Adrenal gland (tissue), 12 donors: ENCODE results near the gene RPP14. TPM values are rescaled to one million over a fixed set of nuclear protein-coding genes. Genes with fewer than 3 reads are reported as not detected.
A peak's percentile ranks its signal among the peaks of the same experiment; 100 is the strongest.

Source experiments
- DNase-seq, 7 donors: peaks; one replicate each; pipeline ENCODE4 v3.0.0-alpha.2; 2019 to 2020
- H3K27ac ChIP-seq, 5 donors: fragments of 200-600 bp; sonication (generic) in 4 of 5; 1 replicate in 3 of 5; 2 replicates in 2 of 5; pipeline versions ENCODE4 v1.5.1 to v1.8.0; 2016 to 2020; ENCODE audit warnings: mild to moderate bottlenecking in 1 of 5
- H3K27me3 ChIP-seq: fragments of 200-600 bp; 2 replicates; pipeline ENCODE4 v1.8.0; 2021
- H3K36me3 ChIP-seq, 2 donors: fragments of 200-600 bp; replicated peaks in 1 of 2; 1 replicate in 1 of 2; 2 replicates in 1 of 2; pipeline versions ENCODE4 v1.5.1 to v1.8.0; 2018 to 2022
- H3K4me1 ChIP-seq, 2 donors: fragments of 200-600 bp; replicated peaks in 1 of 2; 1 replicate in 1 of 2; 2 replicates in 1 of 2; pipeline versions ENCODE4 v1.5.1 to v1.8.0; 2018 to 2021
- H3K4me3 ChIP-seq, 4 donors: fragments of 200-600 bp; sonication (generic) in 3 of 4; one replicate each; pipeline ENCODE4 v1.5.1; 2016 to 2018
- H3K9me3 ChIP-seq, 3 donors: fragments of 200-600 bp; sonication (generic) in 1 of 3; replicated peaks in 1 of 3; 1 replicate in 2 of 3; 2 replicates in 1 of 3; pipeline versions ENCODE4 v1.5.1 to v1.8.0; 2016 to 2021
- CTCF ChIP-seq, 6 experiments: fragments of 450-650 bp in 4 of 6; fragments of 200-600 bp in 2 of 6; sonication (generic) in 1 of 6; IDR thresholded peaks; 1 replicate in 5 of 6; 2 replicates in 1 of 6; pipeline versions ENCODE4 v1.5.1 to v1.8.0; 2016 to 2021; ENCODE audit warnings: antibody characterized with exemption in 6 of 6, mild to moderate bottlenecking in 2 of 6, moderate library complexity in 1 of 6
- POLR2A ChIP-seq, 2 donors: fragments of 450-650 bp; IDR thresholded peaks; one replicate each; pipeline ENCODE4 v1.6.1; 2017; ENCODE audit warnings: antibody characterized with exemption in 2 of 2, mild to moderate bottlenecking in 2 of 2, moderate library complexity in 1 of 2
- WGBS, 4 donors: extraction: QIAGEN DNeasy Blood & Tissue Kit in 2 of 4; methylation state at CpG; one replicate each; pipeline versions ENCODE4 v1.1.5 to v1.1.7; 2013 to 2017; 5-methylcytosine and 5-hydroxymethylcytosine counted together
- intact Hi-C, 2 donors: fragments of 100-400 bp; cut with DNase I; formaldehyde crosslinking; loops; one replicate each; pipeline versions ENCODE4 v1.14.1 to v1.15.0; 2022 to 2023
- polyA plus RNA-seq, 3 donors: library from polyadenylated mRNA; stranded (reverse); fragments of 200-250 nt in 2 of 3; fragments of 350-450 nt in 1 of 3; fragmentation: Illumina TruSeq in 1 of 3; extraction: RNeasy Lipid Tissue Mini Kit (QIAGEN cat#74804) in 1 of 3; gene quantifications; one replicate each; pipeline ENCODE4 v1.2.3, GENCODE V29; 2013 to 2014
- total RNA-seq, 9 donors: library from RNA; depleted of rRNA in 4 of 9; stranded (reverse); fragments of >200 nt in 4 of 9; fragments of 120-200 nt in 1 of 9; fragmentation: NEBNext Ultra II Directional in 1 of 9; extraction: Animal tissue kit (Norgen Biotek cat#: 25700) in 1 of 9; gene quantifications; one replicate each; pipeline versions ENCODE4 v1.1.0 to v1.2.4, GENCODE V29; 2013 to 2023
- donor health status: healthy with polysubstance abuse.
- donor health status: Bipolar disorder and iron deficiency.
- donor health status: DM: yes; HTN: yes; CAD: no.
- donor health status: DM: no; HTN: no; CAD: no.
- donor health status: DM: no; HTN: no; CAD: no.
- donor health status: DM: yes; HTN: yes; CAD: no.

The RPP14 gene
- total and polyA plus RNA-seq, 12 donors = 9.2 to 23.2 (median 14.3) TPM

GRCh38 chr3:58324391-58325390 lies 18.6 kb downstream of the RPP14 start:
- TF ChIP-seq CTCF (IDR thresholded peaks at IDR 0.05) (no peak), POLR2A (IDR thresholded peaks at IDR 0.05) (no peak)
- intact Hi-C loops = loop anchor here (5.0 to 10.0 kb wide), 4 partner anchors 88 to 300 kb away; no protein-coding TSS in a partner anchor
- Histone ChIP-seq H3K4me3 (no peak overlapping the region), H3K27ac (peak overlapping the region in 4 of 5 donors; percentile 13 to 77 (median 46)), H3K27me3 (no peaks in the 10 kb centered on the region), H3K9me3 (no peaks in the 10 kb centered on the region), H3K36me3 (no peaks in the 10 kb centered on the region), H3K4me1 (peaks cover 17 to 32% of the 10 kb centered on the region in 2 donors)
- DNase-seq = no peak
- 73 to 77% (median 75%) methylated on average over 7 of the region's 7 CpGs for WGBS, 4 donors

GRCh38 chr3:58325525-58325992 lies 19.5 kb downstream of the RPP14 start:
- no peaks in the 10 kb centered on the region for H3K9me3 ChIP-seq
- TF ChIP-seq POLR2A (IDR thresholded peaks at IDR 0.05) (no peak), CTCF (IDR thresholded peaks at IDR 0.05) (no peak)
- H3K27ac ChIP-seq = peak overlapping the region in 4 of 5 donors; percentile 13 to 77 (median 46)
- no peaks in the 10 kb centered on the region for H3K36me3 ChIP-seq
- H3K4me1 ChIP-seq = peaks cover 17 to 32% of the 10 kb centered on the region in 2 donors
- H3K27me3 ChIP-seq = no peaks in the 10 kb centered on the region
- 14 to 28% (median 19%) methylated on average over 2 of the region's 2 CpGs for WGBS, 4 donors
- intact Hi-C loops = loop anchor here (5.0 to 10.0 kb wide), 2 partner anchors 87 to 299 kb away; no protein-coding TSS in a partner anchor
- DNase-seq = no peak
- H3K4me3 ChIP-seq = no peak overlapping the region

- Histone ChIP-seq H3K9me3 (no peaks in the 10 kb centered on the region), H3K27me3 (no peaks in the 10 kb centered on the region), H3K27ac (peak overlapping the region in 2 of 5 donors; percentile 68 to 77), H3K4me1 (peaks cover 17 to 32% of the 10 kb centered on the region in 2 donors), H3K4me3 (no peak overlapping the region), H3K36me3 (no peaks in the 10 kb centered on the region)
- intact Hi-C loops = loop anchor here (5.0 to 10.0 kb wide), 2 partner anchors 86 to 298 kb away; no protein-coding TSS in a partner anchor
- DNase-seq = no peak
- WGBS, 4 donors = 95 to 97% (median 96%) methylated on average over 8 of the region's 8 CpGs
- TF ChIP-seq POLR2A (IDR thresholded peaks at IDR 0.05) (no peak), CTCF (IDR thresholded peaks at IDR 0.05) (no peak)
These were observed 20.3 kb downstream of the RPP14 start for GRCh38 chr3:58326267-58326900.
